H1 (cell line): ENCODE measurements around the gene SBF2.

ENCODE experiments used
- ATF3 ChIP-seq: IDR thresholded peaks from 2 replicates; pipeline ENCODE4 v1.6.1; 2011; ENCODE audit warnings: low read depth, mild to moderate bottlenecking, low read length; ENCODE audit not compliant: insufficient read depth
- CBX8 ChIP-seq: fragments of 300-800, 300-1000 bp; sonication (generic); IDR thresholded peaks from 2 replicates; pipeline ENCODE4 v1.7.1; 2016; ENCODE audit warnings: low read depth, low read length, borderline replicate concordance
- CREB1 ChIP-seq: IDR thresholded peaks from 2 replicates; pipeline ENCODE4 v1.6.1; 2012; ENCODE audit warnings: inconsistent platforms
- CTCF ChIP-seq, 3 experiments: IDR thresholded peaks; 1 replicate in 2 of 3; 2 replicates in 1 of 3; pipeline versions ENCODE4 v1.5.1 to v1.6.1; 2011; ENCODE audit warnings: low read length in 3 of 3, mild to moderate bottlenecking in 3 of 3, inconsistent platforms in 2 of 3, low read depth in 1 of 3, moderate library complexity in 1 of 3; ENCODE audit not compliant: insufficient read depth in 1 of 3; ENCODE audit errors: control extremely low read depth in 1 of 3
- EZH2 ChIP-seq: fragments of 200-600 bp; sonication (generic); IDR thresholded peaks from 2 replicates; pipeline ENCODE4 v1.7.1; 2012; ENCODE audit warnings: low read depth, mild to moderate bottlenecking, moderate library complexity, low read length, inconsistent platforms; ENCODE audit not compliant: severe bottlenecking
- NRF1 ChIP-seq: IDR thresholded peaks from 2 replicates; pipeline ENCODE4 v1.6.1; 2011; ENCODE audit warnings: mild to moderate bottlenecking, low read depth, low read length, improper control_type of control experiment
- POLR2AphosphoS5 ChIP-seq: IDR thresholded peaks from 2 replicates; pipeline ENCODE4 v1.6.1; 2011; ENCODE audit warnings: low read depth, low read length
- SUZ12 ChIP-seq: fragments of 200-600 bp; sonication (generic); IDR thresholded peaks from 2 replicates; pipeline ENCODE4 v1.6.1; 2012; ENCODE audit warnings: mild to moderate bottlenecking, inconsistent platforms, low read length, moderate library complexity, mixed read lengths

- no peak for TF ChIP-seq CBX8
- no peak for TF ChIP-seq CTCF (IDR thresholded peaks at IDR 0.05; ENCODE audit: control extremely low read depth in 1 of 3, insufficient read depth in 1 of 3, low read depth in 1 of 3, low read length in 3 of 3)
- TF ChIP-seq ATF3 = no peak
- TF ChIP-seq POLR2AphosphoS5 = no peak
- no peak for TF ChIP-seq CREB1
- TF ChIP-seq NRF1 = no peak
- TF ChIP-seq SUZ12 = no peak
- TF ChIP-seq EZH2 = no peak
Measured at GRCh38 chr11:10272132-10272531, 21.9 kb downstream of the SBF2 start.
